Prostate gland (tissue), 2 donors: ENCODE measurements around the gene TIAM2. TPM values are rescaled to one million over a fixed set of nuclear protein-coding genes. Genes with fewer than 3 reads are reported as not detected.

Experiments
- DNase-seq: peaks from one replicate; pipeline ENCODE4 v3.0.0-alpha.2; 2019; ENCODE audit warnings: low spot score
- H3K27ac ChIP-seq, 2 donors: fragments of 200-600 bp; sonication (generic); 2 replicates each; pipeline ENCODE4 v1.5.1; 2017 to 2019
- H3K27me3 ChIP-seq: fragments of 200-600 bp; sonication (generic); replicated peaks from 2 replicates; pipeline ENCODE4 v1.5.1; 2019; ENCODE audit not compliant: insufficient read depth
- H3K36me3 ChIP-seq, 2 donors: fragments of 200-600 bp; sonication (generic); 1 replicate in 1 of 2; 2 replicates in 1 of 2; pipeline versions ENCODE4 v1.5.1 to v1.8.1; 2017 to 2019
- H3K4me1 ChIP-seq: fragments of 200-600 bp; sonication (generic); replicated peaks from 2 replicates; pipeline ENCODE4 v1.5.1; 2019
- H3K4me3 ChIP-seq, 2 donors: fragments of 200-600 bp; sonication (generic); 2 replicates each; pipeline ENCODE4 v1.5.1; 2017 to 2019
- H3K9me3 ChIP-seq: fragments of 200-600 bp; sonication (generic); 2 replicates; pipeline ENCODE4 v1.5.1; 2017
- POLR2A ChIP-seq: fragments of 450-650 bp; IDR thresholded peaks from one replicate; pipeline ENCODE4 v1.6.1; 2016; ENCODE audit warnings: antibody characterized with exemption, mild to moderate bottlenecking
- POLR2AphosphoS5 ChIP-seq: sonication (generic); formaldehyde crosslinking; IDR thresholded peaks from one replicate; pipeline ENCODE4 v1.6.1; 2017; ENCODE audit warnings: antibody characterized with exemption
- WGBS: methylation state at CpG from one replicate; pipeline ENCODE4 v1.1.5; 2018; 5-methylcytosine and 5-hydroxymethylcytosine counted together
- intact Hi-C: fragments of 100-400 bp; cut with DNase I; formaldehyde crosslinking; loops from one replicate; pipeline ENCODE4 v1.14.2; 2022
- total RNA-seq, 2 donors: library from RNA; depleted of rRNA; stranded (reverse); fragments of >200 nt; gene quantifications; one replicate each; pipeline ENCODE4 v1.1.0, GENCODE V29; 2016
- TF ChIP-seq, protein P1 (sequence below), 4 experiments: fragments of 200-600 bp in 2 of 4; fragments of 450-650 bp in 2 of 4; sonication (generic) in 2 of 4; IDR thresholded peaks; 1 replicate in 3 of 4; 2 replicates in 1 of 4; pipeline ENCODE4 v1.5.1; 2016 to 2019; ENCODE audit warnings: antibody characterized with exemption in 4 of 4, mild to moderate bottlenecking in 2 of 4, moderate library complexity in 2 of 4

TIAM2 gene
- total RNA-seq, 2 donors from 2014 or later = 13.1 to 21.6 TPM

DNA sequence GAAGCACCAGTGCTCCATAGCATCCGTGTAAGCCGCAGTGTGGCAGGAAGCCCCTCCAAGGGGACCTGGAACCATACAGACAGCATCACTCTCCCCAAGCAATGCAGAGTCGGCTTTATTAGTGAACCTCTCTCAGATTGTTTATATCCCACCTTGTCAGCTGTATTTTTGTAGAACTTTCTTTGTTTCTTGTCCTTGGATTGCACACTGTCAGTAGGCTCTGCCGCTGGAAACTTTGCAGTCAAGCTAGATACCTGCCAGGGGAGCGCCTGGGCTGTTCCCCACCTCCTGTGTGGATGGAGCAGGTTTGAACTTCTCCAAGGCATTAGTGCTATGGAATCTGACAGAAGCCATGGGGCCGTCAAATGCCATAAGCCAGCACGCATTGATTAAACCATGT lies 250.1 kb downstream of the TIAM2 start:
- TF ChIP-seq, protein P1, sequence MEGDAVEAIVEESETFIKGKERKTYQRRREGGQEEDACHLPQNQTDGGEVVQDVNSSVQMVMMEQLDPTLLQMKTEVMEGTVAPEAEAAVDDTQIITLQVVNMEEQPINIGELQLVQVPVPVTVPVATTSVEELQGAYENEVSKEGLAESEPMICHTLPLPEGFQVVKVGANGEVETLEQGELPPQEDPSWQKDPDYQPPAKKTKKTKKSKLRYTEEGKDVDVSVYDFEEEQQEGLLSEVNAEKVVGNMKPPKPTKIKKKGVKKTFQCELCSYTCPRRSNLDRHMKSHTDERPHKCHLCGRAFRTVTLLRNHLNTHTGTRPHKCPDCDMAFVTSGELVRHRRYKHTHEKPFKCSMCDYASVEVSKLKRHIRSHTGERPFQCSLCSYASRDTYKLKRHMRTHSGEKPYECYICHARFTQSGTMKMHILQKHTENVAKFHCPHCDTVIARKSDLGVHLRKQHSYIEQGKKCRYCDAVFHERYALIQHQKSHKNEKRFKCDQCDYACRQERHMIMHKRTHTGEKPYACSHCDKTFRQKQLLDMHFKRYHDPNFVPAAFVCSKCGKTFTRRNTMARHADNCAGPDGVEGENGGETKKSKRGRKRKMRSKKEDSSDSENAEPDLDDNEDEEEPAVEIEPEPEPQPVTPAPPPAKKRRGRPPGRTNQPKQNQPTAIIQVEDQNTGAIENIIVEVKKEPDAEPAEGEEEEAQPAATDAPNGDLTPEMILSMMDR (IDR thresholded peaks at IDR 0.05) = no peak
- TF ChIP-seq POLR2A (no peak), POLR2AphosphoS5 (no peak)
- Histone ChIP-seq H3K27me3 (no peaks in the 10 kb centered on the region), H3K4me3 (no peak overlapping the region), H3K9me3 (no peaks in the 10 kb centered on the region), H3K27ac (no peak overlapping the region), H3K36me3 (no peaks in the 10 kb centered on the region), H3K4me1 (no peaks in the 10 kb centered on the region)
- no peak for DNase-seq
- 92% methylated on average over 7 of the region's 7 CpGs for WGBS
- intact Hi-C loops = loop anchor here (5.0 to 10.0 kb wide), 2 partner anchors 318 to 380 kb away; no protein-coding TSS in a partner anchor

DNA sequence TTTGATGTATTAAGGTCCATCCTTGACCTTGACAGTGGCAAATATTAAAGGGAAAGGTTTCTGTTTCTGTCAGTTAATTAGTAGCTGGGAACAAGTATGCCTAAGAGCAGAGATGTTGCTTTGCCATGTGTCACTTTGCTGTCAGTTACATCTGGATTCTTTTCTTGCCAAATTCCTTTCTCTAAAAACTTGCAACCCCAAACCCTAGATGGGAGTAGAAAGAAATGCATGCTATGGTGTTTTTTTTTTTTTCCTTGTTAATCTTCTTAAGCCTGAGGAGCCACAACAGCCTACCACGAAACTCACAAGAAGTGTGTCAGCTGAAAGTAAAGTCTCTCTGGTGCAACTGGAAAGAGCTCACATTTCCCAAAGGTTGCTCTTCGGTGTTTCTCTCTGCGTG lies 250.7 kb downstream of the TIAM2 start:
- intact Hi-C loops = loop anchor here (5.0 to 10.0 kb wide), 2 partner anchors 319 to 381 kb away; no protein-coding TSS in a partner anchor
- no peaks in the 10 kb centered on the region for H3K27me3 ChIP-seq
- H3K27ac ChIP-seq = no peak overlapping the region
- H3K9me3 ChIP-seq = no peaks in the 10 kb centered on the region
- H3K4me1 ChIP-seq = no peaks in the 10 kb centered on the region
- DNase-seq = no peak
- whole genome bisulfite sequencing = 82% methylated on average over 3 of the region's 3 CpGs
- no peak overlapping the region for H3K4me3 ChIP-seq
- H3K36me3 ChIP-seq = no peaks in the 10 kb centered on the region
- TF ChIP-seq POLR2AphosphoS5 = no peak
- TF ChIP-seq, protein P1 (IDR thresholded peaks at IDR 0.05) = no peak
- TF ChIP-seq POLR2A = no peak

DNA sequence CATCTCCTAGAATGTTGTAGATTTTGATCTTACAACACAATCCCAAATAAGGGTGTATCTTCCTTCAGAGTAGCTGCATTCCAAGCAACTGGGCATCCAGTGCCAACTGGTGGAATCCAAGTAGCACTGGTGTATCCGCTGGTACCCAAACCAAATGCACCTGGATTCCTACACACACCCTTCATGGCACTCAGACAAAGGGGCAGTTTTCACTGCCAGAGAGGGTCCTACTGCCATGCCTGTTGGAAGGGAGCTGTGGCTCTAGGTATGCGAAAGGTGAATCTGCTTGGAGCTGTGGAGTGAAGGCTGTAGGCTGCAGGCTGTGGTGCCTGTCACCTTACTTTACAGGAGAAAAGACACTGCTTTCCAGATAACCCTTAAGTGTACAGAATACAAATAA lies 251.7 kb downstream of the TIAM2 start:
- Histone ChIP-seq H3K9me3 (no peaks in the 10 kb centered on the region), H3K27ac (no peak overlapping the region), H3K36me3 (no peaks in the 10 kb centered on the region), H3K27me3 (no peaks in the 10 kb centered on the region), H3K4me3 (no peak overlapping the region), H3K4me1 (no peaks in the 10 kb centered on the region)
- intact Hi-C loops = loop anchor here (5.0 to 10.0 kb wide), 2 partner anchors 320 to 382 kb away; no protein-coding TSS in a partner anchor
- TF ChIP-seq POLR2AphosphoS5 (no peak), POLR2A (no peak)
- TF ChIP-seq, protein P1 (IDR thresholded peaks at IDR 0.05) = no peak
- 83% methylated on average over 2 of the region's 2 CpGs for WGBS
- DNase-seq = no peak

DNA sequence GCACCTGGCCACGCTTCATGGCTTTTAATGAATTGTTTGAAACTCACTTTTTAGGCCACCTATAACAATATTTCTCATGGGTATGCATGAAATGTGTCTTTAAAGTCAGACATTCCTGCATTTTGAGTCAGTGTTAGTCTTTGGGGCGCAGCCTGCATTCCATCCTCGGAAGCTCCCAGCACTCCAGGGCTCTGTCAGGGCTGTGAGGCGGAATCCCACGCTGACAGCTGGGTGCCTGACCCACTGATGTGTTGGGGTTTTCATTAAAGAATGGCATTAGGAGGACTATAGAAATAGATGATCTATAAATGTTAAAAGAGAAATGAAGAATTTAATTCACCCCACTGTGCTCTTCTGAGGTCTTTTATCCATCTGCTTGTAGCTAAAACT lies 252.5 kb downstream of the TIAM2 start:
- H3K4me3 ChIP-seq = no peak overlapping the region
- H3K9me3 ChIP-seq = no peaks in the 10 kb centered on the region
- H3K27ac ChIP-seq = peak overlapping the region in 1 of 2 donors; percentile 6
- no peak for DNase-seq
- H3K27me3 ChIP-seq = no peaks in the 10 kb centered on the region
- intact Hi-C loops = loop anchor here (1.0 to 10.0 kb wide), 3 partner anchors 70 to 383 kb away; no protein-coding TSS in a partner anchor
- no peaks in the 10 kb centered on the region for H3K4me1 ChIP-seq
- WGBS = 83% methylated on average over 5 of the region's 5 CpGs
- TF ChIP-seq, protein P1 (IDR thresholded peaks at IDR 0.05) = no peak
- no peak for TF ChIP-seq POLR2A
- no peak for TF ChIP-seq POLR2AphosphoS5
- no peaks in the 10 kb centered on the region for H3K36me3 ChIP-seq
